Neural cell (in vitro differentiated cells): Measurements from ENCODE around the gene AGPS.

Source experiments
- CTCF ChIP-seq: fragments of 450-650 bp; IDR thresholded peaks from 2 replicates; pipeline ENCODE4 v1.5.1; 2014; ENCODE audit warnings: antibody characterized with exemption, mild to moderate bottlenecking, moderate library complexity; ENCODE audit not compliant: poor library complexity, severe bottlenecking
- EP300 ChIP-seq: fragments of 450-650 bp; conservative IDR thresholded peaks from 2 replicates; pipeline ENCODE4 v1.6.1; 2014; ENCODE audit warnings: antibody characterized with exemption, mild to moderate bottlenecking, moderate library complexity; ENCODE audit not compliant: poor library complexity, severe bottlenecking
- EZH2 ChIP-seq: fragments of 200-600, 300-800 bp; shearing (Covaris generic), sonication (generic); IDR thresholded peaks from 2 replicates; pipeline ENCODE4 v1.6.1; 2014; ENCODE audit warnings: antibody characterized with exemption, low read length, borderline replicate concordance, mild to moderate bottlenecking; ENCODE audit not compliant: insufficient read depth, poor library complexity, severe bottlenecking
- MXI1 ChIP-seq: fragments of 450-650 bp; conservative IDR thresholded peaks from 2 replicates; pipeline ENCODE4 v1.6.1; 2014; ENCODE audit warnings: antibody characterized with exemption, mild to moderate bottlenecking; ENCODE audit not compliant: poor library complexity, severe bottlenecking
- POLR2AphosphoS5 ChIP-seq: IDR thresholded peaks from 2 replicates; pipeline ENCODE4 v1.6.1; 2012
- RAD21 ChIP-seq: fragments of 450-650 bp; conservative IDR thresholded peaks from 2 replicates; pipeline ENCODE4 v1.6.1; 2014; ENCODE audit warnings: antibody characterized with exemption, mild to moderate bottlenecking, moderate library complexity
- REST ChIP-seq: IDR thresholded peaks from 2 replicates; pipeline ENCODE4 v1.6.1; 2012; ENCODE audit warnings: borderline replicate concordance
- SMC3 ChIP-seq: fragments of 450-650 bp; conservative IDR thresholded peaks from 2 replicates; pipeline ENCODE4 v1.6.1; 2014; ENCODE audit warnings: antibody characterized with exemption, mild to moderate bottlenecking, moderate library complexity; ENCODE audit not compliant: poor library complexity
- TAF1 ChIP-seq: IDR thresholded peaks from 2 replicates; pipeline ENCODE4 v1.6.1; 2012; ENCODE audit warnings: low read depth

- TF ChIP-seq EP300 (no peak), SMC3 (no peak), CTCF (no peak), TAF1 (no peak), RAD21 (no peak), POLR2AphosphoS5 (no peak), REST (no peak), EZH2 (no peak), MXI1 (no peak)
Observed at GRCh38 chr2:177383935-177384334, 8.6 kb upstream of the AGPS start.
